ENCODE results near the gene C18orf32.
A peak's percentile ranks its signal among the peaks of the same experiment; 100 is the strongest.
"Not testable (repeated sequence)": the region's sequence is repeated elsewhere in the genome, so short reads cannot be mapped to it uniquely, and the experiment has no call there.

Gene C18orf32

GRCh38 chr18:49486953-49487710 is at the start of gene C18orf32:
TSS of gene C18orf32 (minus strand) at chr18:49487234. CDS start at chr18:49483748, 3,486 bp downstream.
- Histone ChIP-seq H3K36me3 (ENCODE audit: insufficient read depth, low read length) (peaks cover 49% of the 10 kb centered on the region), H3K4me3 (ENCODE audit: low read length) (peak within 1 kb of the TSS; percentile 96), H3K9me3 (ENCODE audit: low read length) (no peaks in the 10 kb centered on the region), H2AFZ (ENCODE audit: low read depth, low read length) (no peak within 1 kb of the TSS), H3K4me1 (ENCODE audit: insufficient read depth, low read length) (peaks cover 29% of the 10 kb centered on the region), H3K27me3 (ENCODE audit: insufficient read depth, low read length) (no peaks in the 10 kb centered on the region)

- Histone ChIP-seq H3K27me3 (ENCODE audit: insufficient read depth, low read length) (no peaks in the 10 kb centered on the region), H3K36me3 (ENCODE audit: insufficient read depth, low read length) (no peaks in the 10 kb centered on the region), H3K4me1 (ENCODE audit: insufficient read depth, low read length) (peaks cover 5% of the 10 kb centered on the region), H3K4me3 (ENCODE audit: low read length) (no peak overlapping the region), H2AFZ (ENCODE audit: low read depth, low read length) (no peak overlapping the region), H3K9me3 (ENCODE audit: low read length) (no peaks in the 10 kb centered on the region)
These were observed 48.0 kb upstream of the C18orf32 start for GRCh38 chr18:49534846-49535601.

DNA sequence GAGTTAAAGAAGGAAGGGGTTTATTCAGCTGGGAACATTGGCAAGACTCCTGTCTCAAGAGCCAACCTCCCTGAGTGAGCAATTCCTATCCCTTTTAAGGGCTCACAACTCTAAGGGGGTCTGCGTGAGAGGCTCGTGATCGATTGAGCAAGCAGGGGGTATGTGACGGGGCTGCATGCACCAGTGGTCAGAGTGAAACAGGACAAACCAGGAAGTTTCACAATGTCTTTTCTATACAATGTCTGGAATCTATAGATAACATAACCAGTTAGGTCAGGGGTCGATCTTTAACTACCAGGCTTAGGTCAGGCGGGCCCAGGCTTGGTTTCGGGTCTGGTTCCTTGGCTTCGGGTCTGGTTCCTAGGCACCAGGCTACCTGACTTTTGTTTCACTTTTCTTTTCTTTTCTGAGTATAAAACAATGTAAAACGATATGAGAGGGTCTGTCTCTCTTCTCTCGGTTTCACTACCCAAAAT is 44.7 kb upstream of the C18orf32 start:
- Histone ChIP-seq H2AFZ (ENCODE audit: low read depth, low read length) (no peak overlapping the region), H3K9me3 (ENCODE audit: low read length) (no peaks in the 10 kb centered on the region), H3K4me1 (ENCODE audit: insufficient read depth, low read length) (peaks cover 10% of the 10 kb centered on the region), H3K36me3 (ENCODE audit: insufficient read depth, low read length) (no peaks in the 10 kb centered on the region), H3K27me3 (ENCODE audit: insufficient read depth, low read length) (no peaks in the 10 kb centered on the region), H3K4me3 (ENCODE audit: low read length) (no peak overlapping the region)

DNA sequence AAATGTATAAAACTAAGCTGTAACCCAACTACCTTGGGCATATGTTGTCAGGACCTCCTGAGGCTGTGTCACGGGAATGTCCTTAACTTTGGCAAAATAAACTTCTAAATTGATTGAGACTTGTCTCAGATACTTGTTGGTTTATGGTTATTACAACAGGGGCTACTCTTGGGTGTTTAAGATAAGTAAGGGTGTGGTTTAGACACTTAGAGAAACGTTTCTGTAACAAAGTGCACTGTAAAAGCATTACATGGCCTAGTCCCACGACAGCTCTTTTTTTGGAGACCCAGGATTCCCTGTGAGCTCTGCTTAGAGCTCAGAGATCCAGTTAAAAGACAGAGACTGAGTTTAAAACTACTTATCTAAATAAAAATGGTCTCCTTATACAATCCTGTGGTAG is 42.6 kb upstream of the C18orf32 start:
- H3K9me3 ChIP-seq (ENCODE audit: low read length) = no peaks in the 10 kb centered on the region
- no peak overlapping the region for H2AFZ ChIP-seq (ENCODE audit: low read depth, low read length)
- H3K4me3 ChIP-seq (ENCODE audit: low read length) = no peak overlapping the region
- H3K4me1 ChIP-seq (ENCODE audit: insufficient read depth, low read length) = peaks cover 10% of the 10 kb centered on the region
- no peaks in the 10 kb centered on the region for H3K36me3 ChIP-seq (ENCODE audit: insufficient read depth, low read length)
- H3K27me3 ChIP-seq (ENCODE audit: insufficient read depth, low read length) = no peaks in the 10 kb centered on the region

DNA sequence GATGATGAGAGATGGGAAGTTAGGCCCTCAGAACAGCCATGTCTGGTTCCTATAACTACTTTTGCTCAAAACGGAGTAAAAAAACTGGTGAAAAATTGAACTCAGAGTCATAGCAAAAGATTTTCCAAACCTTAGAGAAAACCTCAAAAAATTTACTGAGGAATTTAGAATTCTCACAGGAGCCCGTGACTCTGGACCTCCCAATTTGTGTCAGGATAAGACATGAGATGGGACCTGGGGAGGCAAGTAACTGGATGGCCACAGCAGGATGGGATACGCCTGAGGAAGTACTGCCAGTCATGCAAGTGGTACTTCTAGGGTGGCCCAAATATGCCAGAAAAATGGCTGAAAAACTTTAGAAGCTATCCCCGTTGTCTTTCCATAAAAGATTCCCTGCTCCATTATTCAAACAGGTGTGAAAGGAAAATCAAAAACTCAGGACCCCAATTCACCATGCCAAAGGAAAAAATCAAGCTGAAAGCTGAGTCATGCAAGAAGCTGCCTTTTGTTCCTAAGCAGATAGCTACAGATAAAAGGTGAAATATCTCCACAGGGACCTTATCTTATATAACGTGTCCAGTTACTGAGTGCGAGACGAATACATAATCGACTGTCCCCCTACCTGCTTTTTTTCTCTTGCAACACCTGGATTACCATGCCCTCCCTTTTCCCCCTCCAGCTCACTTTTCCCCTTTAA is 40.7 kb upstream of the C18orf32 start:
- Histone ChIP-seq H3K4me3 (ENCODE audit: low read length) (no peak overlapping the region), H3K36me3 (ENCODE audit: insufficient read depth, low read length) (no peaks in the 10 kb centered on the region), H3K9me3 (ENCODE audit: low read length) (no peaks in the 10 kb centered on the region), H3K4me1 (ENCODE audit: insufficient read depth, low read length) (peaks cover 16% of the 10 kb centered on the region), H3K27me3 (ENCODE audit: insufficient read depth, low read length) (no peaks in the 10 kb centered on the region), H2AFZ (ENCODE audit: low read depth, low read length) (no peak overlapping the region)

- no peak overlapping the region for H2AFZ ChIP-seq (ENCODE audit: low read depth, low read length)
- H3K36me3 ChIP-seq (ENCODE audit: insufficient read depth, low read length) = no peaks in the 10 kb centered on the region
- H3K4me3 ChIP-seq (ENCODE audit: low read length) = no peak overlapping the region
- H3K27me3 ChIP-seq (ENCODE audit: insufficient read depth, low read length) = no peaks in the 10 kb centered on the region
- peaks cover 20% of the 10 kb centered on the region for H3K4me1 ChIP-seq (ENCODE audit: insufficient read depth, low read length)
- no peaks in the 10 kb centered on the region for H3K9me3 ChIP-seq (ENCODE audit: low read length)
These were observed 38.9 kb upstream of the C18orf32 start for GRCh38 chr18:49525981-49526380.

- Histone ChIP-seq H3K4me3 (ENCODE audit: low read length) (no peak overlapping the region), H3K36me3 (ENCODE audit: insufficient read depth, low read length) (no peaks in the 10 kb centered on the region), H3K27me3 (ENCODE audit: insufficient read depth, low read length) (no peaks in the 10 kb centered on the region), H2AFZ (ENCODE audit: low read depth, low read length) (no peak overlapping the region), H3K9me3 (ENCODE audit: low read length) (no peaks in the 10 kb centered on the region), H3K4me1 (ENCODE audit: insufficient read depth, low read length) (peaks cover 29% of the 10 kb centered on the region)
These were observed 37.9 kb upstream of the C18orf32 start for GRCh38 chr18:49524951-49525350.

- Histone ChIP-seq H3K9me3 (ENCODE audit: low read length) (no peaks in the 10 kb centered on the region), H3K27me3 (ENCODE audit: insufficient read depth, low read length) (no peaks in the 10 kb centered on the region), H2AFZ (ENCODE audit: low read depth, low read length) (no peak overlapping the region), H3K36me3 (ENCODE audit: insufficient read depth, low read length) (no peaks in the 10 kb centered on the region), H3K4me3 (ENCODE audit: low read length) (no peak overlapping the region), H3K4me1 (ENCODE audit: insufficient read depth, low read length) (peaks cover 35% of the 10 kb centered on the region)
These were observed 37.3 kb upstream of the C18orf32 start for GRCh38 chr18:49524349-49524748.

GRCh38 chr18:49523580-49524093 is 36.6 kb upstream of the C18orf32 start:
- H2AFZ ChIP-seq (ENCODE audit: low read depth, low read length); H3K9me3 ChIP-seq (ENCODE audit: low read length); H3K27me3 ChIP-seq (ENCODE audit: insufficient read depth, low read length); H3K36me3 ChIP-seq (ENCODE audit: insufficient read depth, low read length); H3K4me3 ChIP-seq (ENCODE audit: low read length): not testable (repeated sequence)
- H3K4me1 ChIP-seq (ENCODE audit: insufficient read depth, low read length) = peaks cover 42% of the 10 kb centered on the region

GRCh38 chr18:49521216-49521835 is 34.3 kb upstream of the C18orf32 start:
- Histone ChIP-seq H3K36me3 (ENCODE audit: insufficient read depth, low read length) (no peaks in the 10 kb centered on the region), H2AFZ (ENCODE audit: low read depth, low read length) (peak overlapping the region; percentile 4), H3K9me3 (ENCODE audit: low read length) (no peaks in the 10 kb centered on the region), H3K4me1 (ENCODE audit: insufficient read depth, low read length) (peaks cover 38% of the 10 kb centered on the region), H3K4me3 (ENCODE audit: low read length) (no peak overlapping the region), H3K27me3 (ENCODE audit: insufficient read depth, low read length) (no peaks in the 10 kb centered on the region)

GRCh38 chr18:49520661-49521145 is 33.7 kb upstream of the C18orf32 start:
- H3K36me3 ChIP-seq (ENCODE audit: insufficient read depth, low read length) = no peaks in the 10 kb centered on the region
- H3K9me3 ChIP-seq (ENCODE audit: low read length) = no peaks in the 10 kb centered on the region
- H3K4me1 ChIP-seq (ENCODE audit: insufficient read depth, low read length) = peaks cover 44% of the 10 kb centered on the region
- no peak overlapping the region for H2AFZ ChIP-seq (ENCODE audit: low read depth, low read length)
- H3K4me3 ChIP-seq (ENCODE audit: low read length) = no peak overlapping the region
- no peaks in the 10 kb centered on the region for H3K27me3 ChIP-seq (ENCODE audit: insufficient read depth, low read length)

DNA sequence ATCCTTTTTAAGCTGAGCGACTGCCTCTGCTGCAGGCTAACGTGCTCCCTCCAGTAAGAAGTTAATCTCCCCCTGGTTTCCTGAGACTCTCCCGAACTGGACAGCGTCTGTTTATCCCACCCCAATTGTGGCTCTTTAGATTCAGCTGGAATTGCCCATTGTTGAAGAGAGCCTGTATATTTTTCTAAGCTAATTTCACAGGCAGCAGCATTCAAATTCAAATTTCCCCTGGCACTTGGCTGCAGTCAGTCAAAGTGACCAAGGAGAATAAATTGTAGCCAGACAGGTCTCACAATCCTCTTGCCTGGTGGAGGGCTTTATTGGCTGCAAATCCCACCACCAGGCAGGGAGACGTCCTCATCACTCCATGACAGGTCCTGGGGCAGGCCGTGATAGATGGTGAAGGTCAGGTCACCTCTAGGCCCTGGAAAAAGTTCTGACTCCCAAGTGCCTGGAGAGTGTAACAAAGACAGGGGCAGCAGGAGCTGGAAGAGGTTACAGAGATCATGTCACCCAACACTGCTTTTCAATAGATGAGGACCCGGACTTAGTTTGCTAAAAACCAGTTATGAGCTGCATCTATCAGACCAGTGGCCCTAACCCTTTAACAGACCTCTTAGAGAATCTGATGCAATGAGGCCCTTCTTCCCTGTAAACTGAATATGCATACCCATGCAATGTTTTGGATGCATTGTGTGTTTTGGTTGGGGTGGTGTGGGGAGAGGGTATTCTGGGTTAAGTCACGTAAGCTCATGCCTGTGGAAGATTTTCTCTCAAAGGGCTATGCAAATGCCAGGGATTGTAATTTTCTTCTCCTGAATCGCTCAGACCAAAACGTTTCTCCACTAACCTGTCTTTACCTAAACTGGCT is 32.3 kb upstream of the C18orf32 start:
- peaks cover 45% of the 10 kb centered on the region for H3K4me1 ChIP-seq (ENCODE audit: insufficient read depth, low read length)
- H3K36me3 ChIP-seq (ENCODE audit: insufficient read depth, low read length) = no peaks in the 10 kb centered on the region
- no peak overlapping the region for H2AFZ ChIP-seq (ENCODE audit: low read depth, low read length)
- no peaks in the 10 kb centered on the region for H3K9me3 ChIP-seq (ENCODE audit: low read length)
- H3K27me3 ChIP-seq (ENCODE audit: insufficient read depth, low read length) = no peaks in the 10 kb centered on the region
- no peak overlapping the region for H3K4me3 ChIP-seq (ENCODE audit: low read length)
